GM21390 (cell line): Measurements from ENCODE around the gene PSAP.

Experiments used
- ATAC-seq: cut with Tn5 transposase; IDR thresholded peaks from one replicate; pipeline ENCODE4 v1.9.1; 2021; ENCODE audit not compliant: unreplicated experiment

The PSAP gene

DNA sequence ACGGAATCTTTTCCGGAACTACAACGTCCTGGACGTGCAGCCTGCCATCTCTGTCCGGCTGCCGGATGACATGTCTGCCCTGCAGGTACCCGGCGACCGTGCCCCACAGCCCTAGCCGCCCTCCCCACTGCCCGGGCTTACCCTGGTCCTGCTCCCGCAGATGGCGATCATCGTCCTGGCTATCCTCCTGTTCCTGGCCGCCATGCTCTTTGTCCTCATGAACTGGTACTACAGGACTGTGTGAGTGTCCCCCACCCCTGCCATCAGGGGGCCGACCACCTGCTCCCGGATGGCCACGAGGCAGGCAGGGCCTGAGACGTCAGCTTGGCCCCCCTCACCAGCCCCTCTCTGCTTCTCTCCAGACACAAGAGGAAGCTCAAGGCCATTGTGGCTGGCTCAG is 39.7 kb downstream of the PSAP start:
- ATAC-seq = no peak

DNA sequence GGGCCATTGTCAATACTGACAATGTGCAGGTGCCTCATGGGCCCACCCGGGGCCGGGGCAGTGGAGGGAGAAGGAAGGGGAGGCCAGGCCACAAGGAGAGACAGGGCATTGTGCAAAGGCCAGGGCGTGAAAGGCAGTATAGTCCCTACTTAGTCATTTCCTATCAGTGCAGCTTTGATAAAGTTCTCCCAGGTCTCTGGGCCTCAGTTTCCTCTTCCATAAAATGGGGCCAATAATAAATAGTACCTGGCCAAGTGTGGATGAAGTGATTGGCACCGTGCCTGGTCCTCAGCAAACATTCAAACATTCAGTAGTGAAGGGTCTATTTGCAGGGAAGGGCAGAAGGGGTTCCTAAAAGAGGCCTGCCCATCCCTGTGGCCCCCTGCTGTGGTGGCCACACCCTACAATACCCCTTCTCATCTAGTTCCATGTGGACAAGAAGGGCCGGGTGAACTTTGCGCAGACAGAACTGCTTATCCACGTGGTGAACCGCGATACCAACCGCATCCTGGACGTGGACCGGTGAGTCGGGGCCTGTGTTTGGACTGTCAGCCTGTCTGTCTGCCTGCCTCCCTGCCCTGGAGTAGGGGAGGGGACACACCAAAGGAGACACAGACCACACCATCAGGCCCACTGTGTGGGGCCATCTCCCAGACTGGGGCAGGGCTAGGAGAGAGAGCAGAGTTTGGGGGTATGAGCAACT is 40.9 kb downstream of the PSAP start:
- ATAC-seq = no peak

DNA sequence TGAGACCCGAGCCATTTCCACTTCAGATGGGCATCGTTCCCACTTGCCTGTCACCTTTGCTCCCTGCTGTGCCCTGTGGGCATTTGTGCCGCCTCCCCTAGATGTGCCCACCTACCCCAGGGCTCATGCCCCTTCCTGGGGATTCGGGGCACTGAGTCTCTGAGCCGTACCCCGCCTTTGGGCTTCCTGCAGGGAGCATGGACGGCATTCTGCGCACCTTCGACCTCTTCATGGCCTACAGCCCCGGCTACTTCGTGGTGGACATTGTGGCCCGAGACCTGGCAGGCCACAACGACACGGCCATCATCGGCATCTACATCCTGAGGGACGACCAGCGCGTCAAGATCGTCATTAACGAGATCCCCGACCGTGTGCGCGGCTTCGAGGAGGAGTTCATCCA is 41.4 kb downstream of the PSAP start:
- ATAC-seq = no peak

DNA sequence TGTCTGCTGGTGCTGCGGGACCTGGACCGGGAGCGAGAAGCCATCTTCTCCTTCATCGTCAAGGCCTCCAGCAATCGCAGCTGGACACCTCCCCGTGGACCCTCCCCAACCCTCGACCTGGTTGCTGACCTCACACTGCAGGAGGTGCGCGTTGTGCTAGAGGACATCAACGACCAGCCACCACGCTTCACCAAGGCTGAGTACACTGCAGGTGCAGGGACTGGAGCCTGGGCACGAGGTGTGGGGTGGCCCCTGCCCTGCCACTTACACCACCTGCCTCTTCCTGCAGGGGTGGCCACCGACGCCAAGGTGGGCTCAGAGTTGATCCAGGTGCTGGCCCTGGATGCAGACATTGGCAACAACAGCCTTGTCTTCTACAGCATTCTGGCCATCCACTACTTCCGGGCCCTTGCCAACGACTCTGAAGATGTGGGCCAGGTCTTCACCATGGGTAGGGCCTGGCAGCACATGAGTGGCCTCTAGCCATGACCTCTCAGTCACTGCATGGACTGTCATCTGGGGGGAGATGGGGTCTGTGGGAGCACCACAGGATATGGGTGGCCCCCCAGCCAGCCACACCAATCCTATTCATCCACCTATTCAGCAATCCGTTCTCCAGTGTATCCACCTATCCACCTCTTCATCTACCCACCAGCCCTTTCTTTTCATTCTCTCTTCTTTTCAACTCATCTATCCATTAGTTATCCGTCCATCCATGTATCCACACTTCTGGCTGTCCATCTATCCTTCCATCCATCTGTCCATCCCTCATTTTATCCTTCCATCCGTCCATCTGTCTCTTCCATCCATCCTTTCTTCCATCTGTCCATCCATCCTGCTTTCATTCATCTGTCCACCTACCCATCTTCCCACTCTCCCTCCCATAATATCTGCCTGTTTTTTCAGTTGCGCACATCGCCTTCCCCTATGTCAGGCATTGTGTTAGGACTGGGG is 43.2 kb downstream of the PSAP start:
- no peak for ATAC-seq

DNA sequence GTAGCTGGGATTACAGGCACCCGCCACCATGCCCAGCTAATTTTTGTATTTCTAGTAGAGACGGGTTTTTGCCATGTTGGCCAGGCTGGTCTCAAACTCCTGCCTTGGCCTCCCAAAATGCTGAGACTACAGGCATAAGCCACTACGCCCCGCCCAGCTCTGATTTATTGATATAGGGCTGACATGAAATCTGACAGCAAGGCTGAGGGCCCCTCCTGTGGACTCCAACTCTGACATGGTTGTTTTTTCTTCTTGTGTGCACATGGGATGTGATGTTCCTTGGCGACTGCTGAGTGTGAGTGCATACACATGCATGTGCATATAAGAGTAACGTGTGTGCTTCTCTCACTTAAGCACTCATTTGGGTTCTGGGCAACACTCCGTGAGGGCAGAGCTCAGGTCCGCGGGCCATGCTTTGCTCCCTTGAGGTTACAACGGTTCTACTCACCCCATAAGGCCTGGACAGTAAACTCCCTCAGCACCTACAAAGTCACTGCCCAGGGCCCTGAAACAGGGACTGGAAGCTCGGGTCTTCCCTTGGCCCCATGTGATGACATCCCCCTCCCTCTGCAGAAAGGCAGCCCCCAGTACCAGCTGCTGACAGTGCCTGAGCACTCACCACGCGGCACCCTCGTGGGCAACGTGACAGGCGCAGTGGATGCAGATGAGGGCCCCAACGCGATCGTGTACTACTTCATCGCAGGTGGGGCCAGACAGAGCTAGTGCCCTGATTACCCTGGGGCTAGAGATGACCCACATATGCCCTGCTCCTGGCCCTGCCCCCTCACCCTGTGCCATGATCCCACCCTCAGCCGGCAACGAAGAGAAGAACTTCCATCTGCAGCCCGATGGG is 44.1 kb downstream of the PSAP start:
- no peak for ATAC-seq

DNA sequence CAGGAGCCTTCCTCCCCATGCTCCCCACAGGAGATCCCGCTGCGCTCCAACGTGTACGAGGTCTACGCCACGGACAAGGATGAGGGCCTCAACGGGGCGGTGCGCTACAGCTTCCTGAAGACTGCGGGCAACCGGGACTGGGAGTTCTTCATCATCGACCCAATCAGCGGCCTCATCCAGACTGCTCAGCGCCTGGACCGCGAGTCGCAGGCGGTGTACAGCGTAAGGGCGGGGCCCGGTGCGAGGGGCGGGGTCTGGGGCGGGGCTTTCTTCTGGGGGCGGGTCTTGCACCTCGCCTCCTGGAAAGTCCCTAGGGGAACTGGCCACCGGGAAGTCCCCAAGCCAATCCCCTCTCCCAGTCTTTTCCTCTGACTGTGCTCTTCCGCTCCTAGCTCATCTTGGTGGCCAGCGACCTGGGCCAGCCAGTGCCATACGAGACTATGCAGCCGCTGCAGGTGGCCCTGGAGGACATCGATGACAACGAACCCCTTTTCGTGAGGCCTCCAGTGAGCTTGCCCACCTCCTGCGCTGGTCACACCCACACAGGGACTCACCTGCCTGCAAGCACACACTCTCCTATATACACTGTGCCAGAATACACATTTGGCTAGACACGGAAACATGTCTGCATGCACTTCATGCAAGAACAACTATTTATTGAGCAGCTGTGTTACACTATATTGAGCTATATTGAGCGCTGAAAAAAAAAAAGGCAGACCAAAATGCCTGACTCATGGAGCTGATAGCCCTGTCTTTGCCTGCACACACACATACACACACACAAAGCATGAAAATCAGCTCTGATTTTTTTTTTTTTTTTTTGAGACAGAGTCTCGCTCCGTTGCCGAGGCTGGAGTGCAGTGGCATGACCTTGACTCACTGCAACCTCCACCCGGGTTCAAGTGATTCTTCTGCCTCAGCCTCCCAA is 45.0 kb downstream of the PSAP start:
- no peak for ATAC-seq

DNA sequence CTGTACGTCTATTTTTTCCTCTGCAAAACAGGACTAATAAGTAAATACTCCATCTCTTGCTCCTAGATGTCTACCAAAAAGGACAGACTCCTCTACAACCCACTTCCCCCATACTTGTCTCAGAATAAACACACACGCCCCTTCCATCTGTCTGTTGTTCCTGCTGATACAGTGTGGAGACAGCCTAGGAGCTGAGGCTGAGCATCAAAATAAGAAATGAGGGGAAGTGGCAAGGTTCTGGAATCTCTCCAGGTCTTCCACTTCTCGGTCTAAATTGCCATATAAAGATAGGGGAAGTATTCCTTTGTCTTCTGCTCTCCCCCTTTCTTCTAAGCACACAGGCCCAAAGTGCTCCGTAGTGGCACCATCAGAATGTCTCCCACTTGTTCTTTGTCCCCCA is 47.0 kb downstream of the PSAP start:
- ATAC-seq = no peak

DNA sequence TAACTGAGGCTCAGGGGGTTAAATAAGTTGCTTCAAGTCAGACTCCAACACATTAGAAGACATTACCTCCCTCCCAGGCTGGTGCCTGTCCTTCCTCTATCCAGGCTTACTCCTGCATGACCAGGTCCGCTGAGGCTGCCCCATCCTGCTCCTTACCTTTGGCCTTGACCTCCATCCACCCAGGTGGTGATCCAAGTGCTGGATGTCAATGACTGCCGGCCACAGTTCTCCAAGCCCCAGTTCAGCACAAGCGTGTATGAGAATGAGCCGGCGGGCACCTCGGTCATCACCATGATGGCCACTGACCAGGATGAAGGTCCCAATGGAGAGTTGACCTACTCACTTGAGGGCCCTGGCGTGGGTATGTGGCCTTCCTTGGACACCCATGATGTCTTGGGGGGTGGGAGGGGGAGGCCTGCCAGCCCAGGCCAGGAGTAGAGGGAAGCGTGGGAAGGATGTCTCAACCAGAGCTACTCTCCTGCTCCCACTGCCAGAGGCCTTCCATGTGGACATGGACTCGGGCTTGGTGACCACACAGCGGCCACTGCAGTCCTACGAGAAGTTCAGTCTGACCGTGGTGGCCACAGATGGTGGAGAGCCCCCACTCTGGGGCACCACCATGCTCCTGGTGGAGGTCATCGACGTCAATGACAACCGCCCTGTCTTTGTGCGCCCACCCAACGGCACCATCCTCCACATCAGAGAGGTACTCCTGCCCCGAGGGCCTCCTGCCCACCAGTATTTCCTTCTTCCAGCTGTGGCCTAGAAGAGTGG is 48.1 kb downstream of the PSAP start:
- no peak for ATAC-seq

DNA sequence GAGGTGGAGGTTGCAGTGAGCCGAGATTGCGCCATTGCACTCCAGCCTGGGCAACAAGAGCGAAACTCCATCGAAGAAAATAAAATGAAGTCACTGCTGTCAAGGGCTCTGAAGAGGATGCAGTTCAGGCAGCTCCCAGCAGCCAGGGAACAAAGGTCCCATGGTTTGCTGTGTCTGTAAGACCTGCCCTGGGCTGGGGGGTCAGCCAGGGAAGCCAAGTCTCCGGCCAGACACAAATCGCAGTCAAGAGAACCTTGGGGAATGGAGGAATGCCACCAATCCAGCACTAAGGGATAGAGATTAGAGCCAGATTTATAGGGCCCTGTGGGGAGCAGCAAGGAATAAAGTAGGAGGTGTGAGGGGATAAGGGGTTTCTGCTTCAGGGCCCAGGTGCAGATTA is 48.8 kb downstream of the PSAP start:
- no peak for ATAC-seq

DNA sequence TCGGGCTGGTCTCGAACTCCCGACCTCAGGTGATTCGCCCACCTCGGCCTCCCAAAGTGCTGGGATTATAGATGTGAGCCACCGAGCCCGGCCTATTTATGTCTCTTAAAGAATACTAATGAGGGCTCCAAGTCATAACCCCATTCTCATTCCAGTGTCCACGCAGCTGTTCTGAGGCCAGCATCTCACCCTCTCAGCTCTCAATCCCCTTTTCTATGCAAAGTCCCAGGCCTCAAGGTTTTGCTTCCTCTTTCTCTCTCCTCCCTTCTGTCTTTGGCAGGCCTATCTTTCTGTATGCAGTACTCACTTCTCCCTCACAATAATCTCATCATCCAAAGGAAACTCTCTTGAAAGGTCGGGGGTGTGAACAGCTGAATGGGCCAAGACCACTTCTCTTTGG is 49.7 kb downstream of the PSAP start:
- ATAC-seq = peak; percentile 91

DNA sequence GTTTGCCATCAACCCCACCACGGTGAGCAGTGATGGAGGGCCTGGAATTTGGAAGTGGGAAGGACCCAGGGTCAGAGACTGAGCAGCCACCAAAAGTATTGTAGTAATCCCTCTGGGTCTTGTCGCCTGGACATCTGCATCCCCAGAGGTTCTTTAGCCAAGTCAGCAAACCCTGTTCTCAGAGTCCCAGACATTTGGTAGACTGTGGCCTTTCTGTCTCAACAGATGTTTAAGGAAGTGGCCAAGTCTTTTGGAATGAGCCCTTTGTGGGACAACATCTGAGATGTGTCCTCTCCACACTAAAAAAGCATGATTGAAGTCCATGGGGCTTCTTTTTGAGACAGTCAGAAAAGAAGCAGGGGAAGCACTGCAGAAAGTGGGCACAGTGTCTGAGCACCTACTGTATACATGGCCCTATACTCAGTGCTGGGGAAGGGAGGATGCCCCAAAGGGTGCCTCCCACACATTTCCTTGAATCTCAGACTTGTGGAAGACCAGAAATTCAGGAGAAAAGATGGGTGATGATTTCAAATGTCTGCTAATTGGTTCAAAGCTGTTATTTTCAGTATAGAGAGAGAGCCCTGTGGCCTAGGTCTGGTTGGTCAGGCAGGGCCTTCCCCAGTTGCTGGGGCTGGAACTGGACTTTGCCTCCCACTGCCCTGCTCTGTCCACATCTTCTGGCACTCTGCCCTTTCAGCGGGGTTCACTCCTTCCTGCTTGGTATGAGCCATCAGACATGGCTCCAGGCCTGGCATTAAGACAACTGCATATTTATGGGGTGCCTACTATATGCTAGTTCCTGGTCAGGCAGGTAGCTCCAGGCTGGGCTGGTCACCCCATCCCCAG is 51.2 kb downstream of the PSAP start:
- ATAC-seq = no peak

DNA sequence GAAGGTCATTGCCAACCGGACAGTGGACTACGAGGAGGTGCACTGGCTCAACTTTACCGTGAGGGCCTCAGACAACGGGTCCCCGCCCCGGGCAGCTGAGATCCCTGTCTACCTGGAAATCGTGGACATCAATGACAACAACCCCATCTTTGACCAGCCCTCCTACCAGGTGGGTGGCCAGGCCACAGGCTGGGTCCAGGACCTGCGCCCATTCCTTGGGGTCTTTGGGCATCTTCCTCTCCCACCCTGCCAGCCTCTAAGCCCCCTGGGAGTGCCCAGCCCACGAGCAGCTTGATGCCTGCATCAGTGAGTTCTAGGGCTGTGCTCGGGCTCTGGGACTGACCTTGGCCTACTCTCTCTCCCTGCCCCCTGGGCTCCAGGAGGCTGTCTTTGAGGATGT is 51.9 kb downstream of the PSAP start:
- no peak for ATAC-seq

DNA sequence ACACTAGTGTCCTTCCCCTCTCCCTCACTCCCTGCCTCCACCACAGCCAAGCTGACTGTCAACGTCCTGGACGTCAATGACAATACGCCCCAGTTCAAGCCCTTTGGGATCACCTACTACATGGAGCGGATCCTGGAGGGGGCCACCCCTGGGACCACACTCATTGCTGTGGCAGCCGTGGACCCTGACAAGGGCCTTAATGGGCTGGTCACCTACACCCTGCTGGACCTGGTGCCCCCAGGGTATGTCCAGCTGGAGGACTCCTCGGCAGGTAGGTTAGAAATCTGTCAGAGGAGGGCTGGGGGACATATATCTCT is 52.8 kb downstream of the PSAP start:
- ATAC-seq = no peak

DNA sequence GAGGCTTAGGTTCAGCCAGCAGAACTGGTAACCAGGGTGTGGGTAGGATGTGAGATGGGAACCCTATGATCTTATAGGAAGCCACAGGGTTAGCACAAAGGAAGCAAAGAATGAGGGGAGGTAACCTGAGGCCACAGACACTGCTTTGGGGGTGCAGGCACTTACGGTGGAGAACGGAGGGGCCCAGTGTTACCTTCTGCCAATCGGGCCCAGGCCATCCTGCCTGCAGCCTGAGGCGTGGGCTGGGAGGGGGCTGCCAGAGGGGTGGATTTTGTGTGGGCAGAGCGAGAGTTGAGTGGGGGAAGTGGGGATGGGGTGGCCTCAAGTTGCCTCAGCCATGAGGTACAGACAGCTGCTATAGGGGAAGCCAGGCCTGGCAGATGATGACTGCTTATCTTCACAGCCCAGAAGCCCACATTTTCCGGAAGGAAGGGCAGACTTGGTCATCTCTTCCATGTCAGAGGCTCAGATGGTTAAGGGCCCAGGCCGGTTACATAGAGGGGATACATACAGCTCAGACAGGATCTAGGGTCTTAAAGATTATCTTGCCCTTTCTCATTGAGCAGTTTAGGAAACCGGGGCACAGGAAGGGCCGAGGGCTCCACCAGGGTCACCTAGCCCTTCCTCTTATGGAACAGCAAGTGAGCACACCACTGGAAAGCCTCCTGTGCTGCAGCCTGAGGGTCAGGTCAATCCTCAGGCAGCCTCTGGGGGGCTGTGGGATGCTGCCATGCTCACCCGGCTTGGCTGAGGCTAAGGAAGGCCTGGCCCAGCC is 53.3 kb downstream of the PSAP start:
- no peak for ATAC-seq

DNA sequence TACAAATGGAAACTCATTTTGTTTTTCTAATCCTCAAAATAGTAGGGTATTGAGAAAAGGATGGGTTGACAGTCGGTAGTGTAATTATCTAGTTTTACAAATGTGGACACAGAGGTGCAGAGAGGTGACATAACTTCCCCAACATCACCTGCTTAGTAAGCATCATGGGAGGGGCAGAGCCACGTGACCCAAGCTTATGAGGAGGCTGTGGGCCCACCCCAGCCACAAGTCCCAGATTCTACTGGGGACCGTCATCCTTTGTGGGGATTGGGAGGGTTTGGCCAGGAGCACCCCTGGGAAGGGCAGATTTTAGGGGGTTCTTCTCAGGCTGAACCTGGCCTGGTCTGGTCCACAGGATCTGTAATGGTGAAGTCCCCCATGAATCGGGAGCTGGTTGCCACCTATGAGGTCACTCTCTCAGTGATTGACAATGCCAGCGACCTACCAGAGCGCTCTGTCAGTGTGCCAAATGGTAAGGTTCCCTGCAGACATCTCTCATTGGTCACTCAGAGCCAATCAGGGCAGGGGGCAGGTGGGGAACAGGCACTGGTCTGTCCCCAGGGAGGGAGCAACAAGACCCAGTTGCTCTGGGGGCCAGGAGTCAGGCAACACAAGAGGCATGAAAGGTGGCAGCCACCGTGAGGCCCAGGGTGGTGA is 54.2 kb downstream of the PSAP start:
- no peak for ATAC-seq

DNA sequence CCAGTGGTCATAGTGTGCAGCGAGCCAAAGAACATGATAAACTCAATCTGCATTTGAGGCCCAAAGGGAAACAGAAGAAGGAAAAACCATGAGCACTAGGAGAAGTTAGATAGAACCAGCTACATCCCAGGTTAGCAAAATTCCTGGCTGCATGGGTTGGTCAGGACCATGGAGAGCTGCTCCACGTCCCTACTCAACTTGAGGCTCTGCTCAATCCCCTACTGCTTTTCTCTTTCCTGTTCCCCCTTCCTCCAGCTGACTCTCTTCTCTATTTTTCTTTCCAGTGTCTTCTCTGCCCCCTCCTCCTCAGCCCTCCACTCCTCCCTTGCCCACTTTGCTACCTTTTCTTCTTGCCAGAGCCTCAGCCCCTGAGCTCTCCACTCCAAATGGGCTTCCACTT is 55.8 kb downstream of the PSAP start:
- no peak for ATAC-seq

DNA sequence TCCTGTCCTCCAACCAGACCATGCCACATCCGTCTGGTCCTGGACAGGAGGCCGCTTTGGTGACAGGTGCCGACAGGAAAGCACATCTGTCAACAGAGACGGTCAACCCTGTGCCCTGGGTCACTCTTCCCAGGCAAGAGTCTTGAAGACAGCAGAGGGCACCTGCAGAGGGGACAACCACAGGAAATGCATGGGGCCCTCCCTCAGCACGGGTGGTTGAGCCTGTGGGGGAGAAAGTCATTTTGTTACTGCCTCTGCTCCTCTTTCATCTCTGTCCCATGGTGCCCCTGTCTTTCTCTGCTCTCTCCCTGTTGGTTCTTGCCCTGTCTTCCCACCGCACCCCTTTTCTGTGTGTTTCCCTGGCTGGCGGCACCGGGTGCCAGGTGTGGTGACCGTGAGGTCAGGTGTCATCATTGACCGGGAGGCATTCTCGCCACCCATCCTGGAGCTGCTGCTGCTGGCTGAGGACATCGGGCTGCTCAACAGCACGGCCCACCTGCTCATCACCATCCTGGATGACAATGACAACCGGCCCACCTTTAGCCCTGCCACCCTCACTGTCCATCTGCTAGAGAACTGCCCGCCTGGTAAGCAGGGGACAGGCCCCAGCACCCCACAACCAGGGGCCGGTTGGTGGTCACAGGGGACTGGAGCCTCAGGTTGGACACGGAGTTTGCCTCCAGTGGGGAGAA is 60.2 kb downstream of the PSAP start:
- no peak for ATAC-seq
